Fibroblast of villous mesenchyme (primary cell): Measurements from ENCODE around the gene TUBB. TPM values are rescaled to one million over a fixed set of nuclear protein-coding genes. Genes with fewer than 3 reads are reported as not detected.

Experiments
- DNase-seq: peaks from one replicate; pipeline ENCODE4 v3.0.0-alpha.2; 2010; ENCODE audit warnings: low read depth
- H3K4me3 ChIP-seq: 2 replicates; pipeline ENCODE4 v1.5.1; 2011; ENCODE audit warnings: low read depth, mild to moderate bottlenecking, low read length
- total RNA-seq: library from RNA; depleted of rRNA; stranded (reverse); fragments of >200 nt; gene quantifications from 2 replicates; pipeline ENCODE4 v1.2.3, GENCODE V29; 2012
- TF ChIP-seq, protein P1 (sequence below): IDR thresholded peaks from 2 replicates; pipeline ENCODE4 v1.5.1; 2012; ENCODE audit warnings: low read depth, mild to moderate bottlenecking, low read length; ENCODE audit not compliant: insufficient read depth

TUBB gene
- total RNA-seq, 1 donor, result 713 TPM

DNA sequence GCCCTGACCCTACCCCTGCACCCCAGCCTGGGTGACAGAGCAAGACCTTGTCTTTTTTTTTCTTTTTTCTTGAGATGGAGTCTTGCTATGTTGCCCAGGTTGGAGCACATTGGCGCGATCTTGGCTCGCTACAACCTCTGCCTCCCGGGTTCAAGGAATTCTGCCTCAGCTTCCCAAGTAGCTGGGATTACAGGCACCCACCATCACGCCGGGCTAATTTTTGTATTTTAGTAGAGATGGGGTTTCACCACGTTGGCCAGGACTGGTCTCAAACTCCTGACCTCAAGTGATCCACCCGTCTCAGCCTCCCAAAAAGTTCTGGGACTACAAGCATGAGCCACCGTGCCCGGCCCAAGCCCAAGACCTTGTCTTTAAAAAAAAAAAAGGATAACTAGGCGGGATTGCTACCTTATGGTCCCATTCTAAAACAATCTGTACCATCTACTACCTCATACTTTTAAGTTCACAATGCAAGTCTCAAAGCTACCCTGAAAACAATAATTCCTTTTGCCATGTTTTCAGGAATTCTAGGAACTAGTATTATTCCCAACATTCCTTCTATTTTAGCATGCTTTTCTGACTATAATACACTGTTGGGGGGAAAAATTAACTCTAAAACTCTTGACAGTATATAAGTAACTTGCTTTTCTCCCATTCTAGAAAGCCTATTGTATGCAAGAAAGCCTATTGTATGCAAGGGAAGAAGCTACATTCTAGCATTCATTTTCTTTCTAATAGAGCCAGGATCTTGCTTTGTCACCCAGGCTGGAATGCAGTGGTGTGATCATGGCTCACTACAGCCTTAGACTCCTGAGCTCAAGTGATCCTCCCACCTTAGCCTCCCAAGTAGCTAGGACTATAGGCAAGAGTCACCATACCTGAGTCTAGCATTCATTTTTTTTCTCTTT lies 6.6 kb downstream of the TUBB start:
- H3K4me3 ChIP-seq, result no peak overlapping the region
- TF ChIP-seq, protein P1, sequence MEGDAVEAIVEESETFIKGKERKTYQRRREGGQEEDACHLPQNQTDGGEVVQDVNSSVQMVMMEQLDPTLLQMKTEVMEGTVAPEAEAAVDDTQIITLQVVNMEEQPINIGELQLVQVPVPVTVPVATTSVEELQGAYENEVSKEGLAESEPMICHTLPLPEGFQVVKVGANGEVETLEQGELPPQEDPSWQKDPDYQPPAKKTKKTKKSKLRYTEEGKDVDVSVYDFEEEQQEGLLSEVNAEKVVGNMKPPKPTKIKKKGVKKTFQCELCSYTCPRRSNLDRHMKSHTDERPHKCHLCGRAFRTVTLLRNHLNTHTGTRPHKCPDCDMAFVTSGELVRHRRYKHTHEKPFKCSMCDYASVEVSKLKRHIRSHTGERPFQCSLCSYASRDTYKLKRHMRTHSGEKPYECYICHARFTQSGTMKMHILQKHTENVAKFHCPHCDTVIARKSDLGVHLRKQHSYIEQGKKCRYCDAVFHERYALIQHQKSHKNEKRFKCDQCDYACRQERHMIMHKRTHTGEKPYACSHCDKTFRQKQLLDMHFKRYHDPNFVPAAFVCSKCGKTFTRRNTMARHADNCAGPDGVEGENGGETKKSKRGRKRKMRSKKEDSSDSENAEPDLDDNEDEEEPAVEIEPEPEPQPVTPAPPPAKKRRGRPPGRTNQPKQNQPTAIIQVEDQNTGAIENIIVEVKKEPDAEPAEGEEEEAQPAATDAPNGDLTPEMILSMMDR, result no peak
- no peak for DNase-seq

DNA sequence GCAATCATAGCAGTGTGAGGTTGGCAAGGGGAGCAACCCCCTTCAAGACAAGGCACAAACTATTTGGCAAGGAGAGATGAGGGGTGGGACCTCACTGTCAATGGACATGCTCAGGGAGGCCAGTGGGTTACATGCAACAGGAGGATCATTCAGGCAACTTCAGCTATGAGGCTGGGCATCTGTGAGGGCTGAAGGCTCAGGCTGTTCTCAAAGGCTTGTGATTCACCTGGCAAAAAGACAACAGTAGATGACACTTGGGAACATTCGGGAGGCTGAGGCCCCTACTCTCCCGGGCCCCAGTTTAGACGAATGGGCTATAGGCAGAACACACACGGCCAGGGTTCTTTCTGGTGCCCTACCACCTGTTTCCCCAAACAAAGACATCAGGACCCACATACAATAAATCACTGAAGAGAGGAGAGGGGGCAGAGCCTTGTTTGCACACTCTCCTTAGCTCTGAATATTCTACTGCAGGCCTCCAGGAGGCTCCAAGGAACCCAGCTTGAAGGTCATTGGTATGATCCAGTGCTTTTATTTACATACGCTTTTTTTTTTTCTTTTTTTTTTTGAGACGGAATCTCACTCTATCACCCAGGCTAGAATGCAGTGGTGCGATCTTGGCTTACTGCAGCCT lies 7.9 kb downstream of the TUBB start:
- no peak overlapping the region for H3K4me3 ChIP-seq
- DNase-seq, result peak; percentile 58
- TF ChIP-seq, protein P1, result peak; percentile 39

DNA sequence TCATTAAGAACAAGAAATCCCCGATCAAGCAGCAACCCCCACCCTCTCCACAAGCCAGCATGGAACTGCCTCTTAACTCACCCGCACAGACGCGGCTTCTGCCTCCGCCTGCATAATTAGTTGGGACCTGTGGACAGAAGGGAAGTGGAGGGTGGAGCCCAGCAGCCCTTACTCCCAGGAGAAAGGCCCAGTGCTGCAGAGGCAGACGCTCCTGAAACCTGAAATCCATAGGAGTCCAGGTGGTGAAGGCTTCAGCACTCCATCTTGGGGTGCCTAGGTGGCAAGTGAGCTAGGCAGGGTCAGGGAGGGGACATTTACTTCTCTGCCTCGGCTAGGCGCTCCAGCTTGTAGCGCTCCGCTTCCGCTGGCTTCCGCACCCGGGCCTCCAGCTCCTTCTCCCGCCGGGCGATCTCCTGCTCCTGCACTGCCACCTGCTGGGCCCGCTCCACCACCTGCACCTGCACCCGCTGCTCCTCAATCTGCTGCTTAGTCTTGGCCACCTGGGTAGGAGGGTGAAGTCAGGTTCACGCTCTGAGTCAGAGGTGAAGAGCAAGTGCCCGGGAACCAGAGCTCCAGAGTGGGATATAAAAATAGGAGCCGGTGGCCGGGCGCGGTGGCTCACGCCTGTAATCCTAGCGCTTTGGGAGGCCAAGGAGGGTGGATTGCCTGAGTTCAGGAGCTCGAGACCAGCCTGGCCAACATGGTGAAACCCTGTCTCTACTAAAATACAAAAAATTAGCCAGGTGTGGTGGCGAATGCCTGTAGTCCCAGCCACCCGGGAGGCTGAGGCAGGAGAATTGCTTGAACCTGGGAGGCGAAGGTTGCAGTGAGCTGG lies 10.7 kb downstream of the TUBB start:
- TF ChIP-seq, protein P1, result peak; percentile 39
- DNase-seq, result no peak

DNA sequence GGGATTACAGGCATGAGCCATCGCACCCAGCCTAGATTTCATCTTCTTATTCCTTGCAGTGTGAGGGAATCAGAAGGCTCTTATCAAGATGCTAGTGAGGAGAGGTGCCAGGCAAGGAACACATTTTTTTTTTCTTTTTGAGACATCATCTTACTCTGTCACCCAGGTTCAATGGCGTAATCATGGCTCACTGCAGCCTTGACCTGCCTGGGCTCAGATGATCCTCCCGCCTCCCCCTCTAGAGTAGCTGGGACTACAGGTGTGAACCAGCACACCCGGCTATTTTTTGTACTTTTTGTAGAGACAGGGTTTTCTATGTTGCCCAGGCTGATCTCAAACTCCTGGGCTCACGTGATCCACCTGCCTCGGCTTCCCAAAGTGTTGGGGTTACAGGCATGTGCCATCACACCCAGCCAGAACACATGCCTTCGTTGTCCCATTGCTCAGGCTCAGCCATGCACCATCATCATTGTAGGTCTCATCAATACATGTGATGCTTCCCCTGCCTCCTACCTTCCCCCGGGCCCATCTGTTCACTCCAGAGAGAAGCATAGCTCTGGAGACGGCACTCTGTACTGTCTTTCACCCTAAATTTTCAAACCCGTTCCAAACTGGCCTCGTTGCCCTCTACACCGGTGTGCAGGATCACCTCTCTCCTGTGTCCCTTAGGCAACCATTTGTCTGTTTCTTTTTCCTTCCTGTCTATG lies 12.2 kb downstream of the TUBB start:
- no peak overlapping the region for H3K4me3 ChIP-seq
- DNase-seq, result no peak
- TF ChIP-seq, protein P1, result no peak

More for the DNA sequence above, 10.7 kb downstream of the TUBB start:
- H3K4me3 ChIP-seq, result no peak overlapping the region

DNA sequence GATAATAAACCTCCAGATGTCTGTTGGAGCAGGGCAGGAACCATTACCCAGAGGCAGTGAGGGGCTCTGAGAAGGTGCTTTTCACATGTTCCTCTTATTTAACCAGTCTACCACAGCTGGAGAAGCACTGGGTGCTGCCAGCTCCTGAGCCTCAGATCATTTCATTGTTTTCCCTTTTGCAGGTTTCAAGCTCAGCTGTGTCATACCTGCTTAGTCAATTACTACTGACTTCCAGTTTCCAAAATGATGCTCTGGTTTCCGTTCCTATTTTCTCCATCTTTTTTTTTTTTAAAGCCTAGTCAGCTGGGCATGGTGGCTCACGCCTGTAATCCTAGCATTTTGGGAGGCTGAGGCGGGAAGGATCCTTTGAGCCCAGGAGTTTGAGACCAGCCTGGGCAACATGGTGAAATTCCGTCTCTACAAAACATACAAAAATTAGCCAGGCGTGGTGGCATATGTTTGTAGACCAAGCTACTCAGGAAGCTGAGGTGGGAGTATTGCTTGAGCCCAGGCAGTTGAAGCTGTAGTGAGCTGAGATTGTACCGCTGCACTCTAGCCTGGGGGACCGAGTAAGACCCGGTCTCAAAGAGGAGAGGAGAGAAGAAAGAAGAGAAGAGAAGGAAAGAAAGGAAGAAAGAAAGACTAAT lies 15.6 kb downstream of the TUBB start:
- TF ChIP-seq, protein P1, result no peak
- no peak for DNase-seq
- no peak overlapping the region for H3K4me3 ChIP-seq
